GM23338 (cell line): Measurements from ENCODE around the gene TNFSF13. TPM values are rescaled to one million over a fixed set of nuclear protein-coding genes. Genes with fewer than 3 reads are reported as not detected.

Source experiments
- ATAC-seq: fragments of 200-7000 bp; cut with Tn5 transposase; 3 replicates; pipeline ENCODE4 v1.9.1; 2020
- DNase-seq: peaks from one replicate; pipeline ENCODE4 v3.0.0-alpha.2; 2015; ENCODE audit warnings: low spot score
- H2AFZ ChIP-seq: fragments of 200-600 bp; sonication (generic); 2 replicates; pipeline ENCODE4 v1.8.0; 2016; ENCODE audit warnings: antibody characterized with exemption, mild to moderate bottlenecking, moderate library complexity
- H3F3A ChIP-seq: fragments of 200-600 bp; sonication (generic); replicated peaks from 2 replicates; pipeline ENCODE4 v1.8.0; 2017; ENCODE audit warnings: antibody characterized with exemption, mixed run types, low read depth
- H3K27ac ChIP-seq: fragments of 200-600 bp; sonication (generic); 2 replicates; pipeline ENCODE4 v1.6.1; 2016; ENCODE audit warnings: low read depth
- H3K27me3 ChIP-seq: fragments of 200-600 bp; sonication (generic); 2 replicates; pipeline ENCODE4 v1.8.0; 2016; ENCODE audit warnings: mild to moderate bottlenecking, mixed run types, moderate library complexity; ENCODE audit not compliant: insufficient read depth
- H3K36me3 ChIP-seq: fragments of 200-600 bp; sonication (generic); 2 replicates; pipeline ENCODE4 v1.8.0; 2016; ENCODE audit warnings: mild to moderate bottlenecking; ENCODE audit not compliant: insufficient read depth
- H3K4me1 ChIP-seq: fragments of 200-600 bp; sonication (generic); 2 replicates; pipeline ENCODE4 v1.8.0; 2016; ENCODE audit warnings: mild to moderate bottlenecking, moderate library complexity; ENCODE audit not compliant: insufficient read depth
- H3K4me2 ChIP-seq: fragments of 200-600 bp; sonication (generic); 2 replicates; pipeline ENCODE4 v1.7.1; 2017; ENCODE audit warnings: mixed run types
- H3K4me3 ChIP-seq: fragments of 200-600 bp; sonication (generic); 2 replicates; pipeline ENCODE4 v1.6.1; 2016; ENCODE audit warnings: mixed run types
- H3K79me2 ChIP-seq: fragments of 200-600 bp; sonication (generic); replicated peaks from 2 replicates; pipeline ENCODE4 v1.8.0; 2017; ENCODE audit warnings: mild to moderate bottlenecking; ENCODE audit not compliant: insufficient read depth
- H3K9me2 ChIP-seq: fragments of 200-600 bp; sonication (generic); 2 replicates; pipeline ENCODE4 v1.8.0; 2017; ENCODE audit not compliant: insufficient read depth
- H4K20me1 ChIP-seq: fragments of 200-600 bp; sonication (generic); replicated peaks from 2 replicates; pipeline ENCODE4 v1.8.0; 2017; ENCODE audit warnings: mild to moderate bottlenecking; ENCODE audit not compliant: insufficient read depth
- H3K27ac Mint-ChIP-seq: 2 replicates; pipeline ENCODE4 v1.8.0; 2020; ENCODE audit warnings: inconsistent platforms, mild to moderate bottlenecking, moderate library complexity, mixed read lengths
- H3K27me3 Mint-ChIP-seq: 3 replicates; pipeline ENCODE4 v1.8.0; 2022; ENCODE audit warnings: low read depth, mild to moderate bottlenecking, moderate library complexity, mixed read lengths, inconsistent platforms; ENCODE audit not compliant: insufficient read depth, poor library complexity
- H3K36me3 Mint-ChIP-seq: 3 replicates; pipeline ENCODE4 v1.8.0; 2021; ENCODE audit warnings: low read depth, mild to moderate bottlenecking, inconsistent platforms, moderate library complexity, mixed read lengths
- H3K4me1 Mint-ChIP-seq: 3 replicates; pipeline ENCODE4 v1.8.0; 2020; ENCODE audit warnings: mild to moderate bottlenecking, inconsistent platforms, mixed read lengths
- H3K4me3 Mint-ChIP-seq: 3 replicates; pipeline ENCODE4 v1.8.0; 2021; ENCODE audit warnings: moderate library complexity, mild to moderate bottlenecking, inconsistent platforms, mixed read lengths
- H3K9me3 Mint-ChIP-seq: 3 replicates; pipeline ENCODE4 v1.8.0; 2020; ENCODE audit warnings: moderate library complexity, mild to moderate bottlenecking, inconsistent platforms, mixed read lengths
- CREB1 ChIP-seq: fragments of 250-450 bp; sonication (Bioruptor Pico); IDR thresholded peaks from 2 replicates; pipeline ENCODE4 v1.5.0; 2020; ENCODE audit warnings: low read depth, mild to moderate bottlenecking, moderate library complexity
- ETS1 ChIP-seq: IDR thresholded peaks from 2 replicates; pipeline ENCODE4 v1.6.1; 2016; ENCODE audit warnings: antibody characterized with exemption
- EZH2phosphoT487 ChIP-seq: fragments of 200-600 bp; sonication (generic); IDR thresholded peaks from one replicate; pipeline ENCODE4 v1.8.1; 2018; ENCODE audit warnings: antibody characterized with exemption; ENCODE audit not compliant: unreplicated experiment
- JUNB ChIP-seq: IDR thresholded peaks from one replicate; pipeline ENCODE4 v1.6.1; 2016; ENCODE audit warnings: antibody characterized with exemption; ENCODE audit not compliant: unreplicated experiment
- NANOG ChIP-seq: IDR thresholded peaks from 2 replicates; pipeline ENCODE4 v1.6.1; 2016; ENCODE audit warnings: antibody characterized with exemption, borderline replicate concordance
- POLR2AphosphoS5 ChIP-seq: IDR thresholded peaks from 2 replicates; pipeline ENCODE4 v1.6.1; 2016; ENCODE audit warnings: antibody characterized with exemption, low read depth
- REST ChIP-seq: IDR thresholded peaks from one replicate; pipeline ENCODE4 v1.6.1; 2018; ENCODE audit warnings: antibody characterized with exemption; ENCODE audit not compliant: unreplicated experiment
- ZNF114 ChIP-seq: fragments of 250-450 bp; sonication (Bioruptor Pico); IDR thresholded peaks from 2 replicates; pipeline ENCODE4 v1.5.0; 2020; ENCODE audit warnings: mild to moderate bottlenecking, moderate library complexity
- ZNF331 ChIP-seq: fragments of 250-450 bp; sonication (Bioruptor Pico); IDR thresholded peaks from 2 replicates; pipeline ENCODE4 v1.5.0; 2020; ENCODE audit warnings: low read depth, mild to moderate bottlenecking, moderate library complexity
- polyA plus RNA-seq: library from polyadenylated mRNA; unstranded; fragments of >200 nt; fragmentation: Nextera tagmentation; extraction: Ambion mirVana; gene quantifications from 2 replicates; pipeline ENCODE4 v1.2.1, GENCODE V29; 2016
- total RNA-seq: library from RNA; depleted of rRNA; stranded (reverse); fragments of >200 nt; shearing (Covaris generic); gene quantifications from 2 replicates; pipeline ENCODE4 v1.2.3, GENCODE V29; 2014

Gene TNFSF13
- total and polyA plus RNA-seq, 2 experiments from 2014 or later: 2.2 TPM; not detected in 1

GRCh38 chr17:7550344-7550743 lies 8.2 kb upstream of the TNFSF13 start:
- H3F3A ChIP-seq: peaks cover 14% of the 10 kb centered on the region
- peaks cover 8% of the 10 kb centered on the region for H3K27me3 Mint-ChIP-seq
- no peak overlapping the region for H3K4me3 ChIP-seq
- H3K4me1 Mint-ChIP-seq: peaks cover 10% of the 10 kb centered on the region
- peaks cover 13% of the 10 kb centered on the region for H3K27me3 ChIP-seq
- H3K36me3 ChIP-seq: no peaks in the 10 kb centered on the region
- TF ChIP-seq CREB1 (CRISPR knock-in tag) (no peak), REST (no peak), JUNB (no peak), NANOG (no peak), ETS1 (no peak), ZNF114 (CRISPR knock-in tag) (no peak), EZH2phosphoT487 (no peak)
- H3K27ac Mint-ChIP-seq: no peak overlapping the region
- ATAC-seq (no peak), DNase-seq (no peak)
- H3K4me1 ChIP-seq: peaks cover 5% of the 10 kb centered on the region; the same call in 1 of the 2 replicates
- no peaks in the 10 kb centered on the region for H3K79me2 ChIP-seq
- no peak overlapping the region for H2AFZ ChIP-seq
- no peaks in the 10 kb centered on the region for H4K20me1 ChIP-seq
- no peaks in the 10 kb centered on the region for H3K36me3 Mint-ChIP-seq
- H3K9me2 ChIP-seq: no peaks in the 10 kb centered on the region
- H3K4me3 Mint-ChIP-seq: no peak overlapping the region
- no peak overlapping the region for H3K27ac ChIP-seq
- no peaks in the 10 kb centered on the region for H3K9me3 Mint-ChIP-seq
- no peak overlapping the region for H3K4me2 ChIP-seq

- H3K36me3 ChIP-seq: no peaks in the 10 kb centered on the region
- no peak overlapping the region for H3K4me2 ChIP-seq
- no peak overlapping the region for H3K27ac ChIP-seq
- ATAC-seq (no peak), DNase-seq (no peak)
- no peaks in the 10 kb centered on the region for H3K9me3 Mint-ChIP-seq
- no peak overlapping the region for H3K27ac Mint-ChIP-seq
- H2AFZ ChIP-seq: no peak overlapping the region
- no peaks in the 10 kb centered on the region for H3K79me2 ChIP-seq
- peaks cover 18% of the 10 kb centered on the region for H3F3A ChIP-seq
- peaks cover 9% of the 10 kb centered on the region for H3K27me3 Mint-ChIP-seq
- H3K4me3 ChIP-seq: no peak overlapping the region
- H3K4me1 Mint-ChIP-seq: peaks cover 15% of the 10 kb centered on the region
- no peaks in the 10 kb centered on the region for H3K9me2 ChIP-seq
- H3K27me3 ChIP-seq: peaks cover 13% of the 10 kb centered on the region
- H3K36me3 Mint-ChIP-seq: no peaks in the 10 kb centered on the region
- H4K20me1 ChIP-seq: no peaks in the 10 kb centered on the region
- H3K4me1 ChIP-seq: peaks cover 5% of the 10 kb centered on the region; the same call in 1 of the 2 replicates
- no peak overlapping the region for H3K4me3 Mint-ChIP-seq
- TF ChIP-seq JUNB (no peak), POLR2AphosphoS5 (no peak), REST (no peak), ZNF114 (CRISPR knock-in tag) (no peak), ZNF331 (CRISPR knock-in tag) (no peak)
Observed at GRCh38 chr17:7551396-7551795, 7.2 kb upstream of the TNFSF13 start.
